HepG2 (cell line): ENCODE results near the gene ZNF740. TPM values are rescaled to one million over a fixed set of nuclear protein-coding genes. Genes with fewer than 3 reads are reported as not detected.

Experiments used
- ATAC-seq: fragments of 200-7000 bp; cut with Tn5 transposase; 3 replicates; pipeline ENCODE4 v1.9.1; 2020; ENCODE audit warnings: mild to moderate bottlenecking, moderate library complexity
- BruUV-seq: library from RNA; stranded (reverse); fragments of 400-500 nt; replicated peaks from 2 replicates; lab custom pipeline; 2021; lab: Mats Ljungman, UMichigan
- CTCF ChIA-PET: fragments of 300-600 bp; formaldehyde crosslinking; extraction: SDS; loops from one replicate; lab custom pipeline; 2021; ENCODE audit warnings: low total read pairs, inconsistent platforms, low intra/inter-chr PET ratio; lab: Yijun Ruan, JAX
- POLR2A ChIA-PET: fragments of 350-600 bp; sonication (Branson Sonifier 250); formaldehyde crosslinking; loops from one replicate; lab custom pipeline; 2020; ENCODE audit warnings: antibody characterized with exemption, inconsistent platforms; lab: Yijun Ruan, JAX
- DNase-seq: peaks from one replicate; pipeline ENCODE4 v3.0.0-alpha.2; 2015; ENCODE audit warnings: low spot score
- FAIRE-seq: peaks from 3 replicates; lab custom pipeline; 2011; peaks lifted over from hg19 to GRCh38; lab: Jason Lieb, UNC
- H2AFZ ChIP-seq: one replicate; pipeline ENCODE4 v1.6.1; 2011; ENCODE audit warnings: low read length, inconsistent platforms
- H3K27ac ChIP-seq: fragments of 300-600 bp; 3 replicates; pipeline ENCODE4 v1.8.0; 2011; ENCODE audit warnings: mixed run types, mild to moderate bottlenecking, mixed read lengths, low read length, inconsistent platforms; ENCODE audit not compliant: insufficient read depth; ENCODE audit errors: extremely low read length
- H3K27me3 ChIP-seq, 2 experiments: fragments of 200-600 bp in 1 of 2; 2 replicates in 1 of 2; 3 replicates in 1 of 2; pipeline versions ENCODE4 v1.6.0 to v1.8.0; 2011; ENCODE audit warnings: low read length in 2 of 2, mild to moderate bottlenecking in 2 of 2, moderate library complexity in 2 of 2, inconsistent platforms in 1 of 2; ENCODE audit not compliant: insufficient read depth in 2 of 2, control insufficient read depth in 1 of 2
- H3K36me3 ChIP-seq, 2 experiments: fragments of 200-600 bp in 1 of 2; replicated peaks in 1 of 2; 2 replicates in 1 of 2; 3 replicates in 1 of 2; pipeline versions ENCODE4 v1.5.1 to v1.8.0; 2011; ENCODE audit warnings: low read length in 2 of 2, inconsistent platforms in 1 of 2; ENCODE audit not compliant: insufficient read depth in 2 of 2, control insufficient read depth in 1 of 2
- H3K4me1 ChIP-seq: 2 replicates; pipeline ENCODE4 v1.5.1; 2012; ENCODE audit warnings: low read length, inconsistent platforms; ENCODE audit not compliant: insufficient read depth
- H3K4me2 ChIP-seq: 2 replicates; pipeline ENCODE4 v1.6.0; 2011; ENCODE audit warnings: low read depth, low read length, inconsistent platforms
- H3K4me3 ChIP-seq, 3 experiments: fragments of 200-600 bp in 1 of 3; sonication (generic), shearing (Covaris generic) in 1 of 3; replicated peaks in 1 of 3; 2 replicates each; pipeline ENCODE4 v1.5.1; 2011 to 2016; ENCODE audit warnings: low read length in 3 of 3, inconsistent platforms in 2 of 3, low read depth in 2 of 3, mild to moderate bottlenecking in 2 of 3, control low read depth in 1 of 3, mixed read lengths in 1 of 3; ENCODE audit not compliant: insufficient read depth in 1 of 3
- H3K79me2 ChIP-seq: one replicate; pipeline ENCODE4 v1.6.1; 2011; ENCODE audit warnings: low read length, inconsistent platforms; ENCODE audit not compliant: insufficient read depth
- H3K9ac ChIP-seq: 2 replicates; pipeline ENCODE4 v1.6.0; 2011; ENCODE audit warnings: mild to moderate bottlenecking, low read depth, low read length, inconsistent platforms; ENCODE audit not compliant: insufficient read depth
- H3K9me3 ChIP-seq: 2 replicates; pipeline ENCODE4 v1.5.1; 2012; ENCODE audit warnings: mild to moderate bottlenecking, low read length
- H4K20me1 ChIP-seq: 2 replicates; pipeline ENCODE4 v1.6.0; 2011; ENCODE audit warnings: inconsistent platforms, mild to moderate bottlenecking, low read length, moderate library complexity; ENCODE audit not compliant: insufficient read depth
- DNMT1 ChIP-seq: sonication (generic); formaldehyde crosslinking; IDR thresholded peaks from 2 replicates; pipeline ENCODE4 v1.5.1; 2020; ENCODE audit warnings: mild to moderate bottlenecking, missing genetic modification reagents
- EP300 ChIP-seq, 3 experiments: sonication (generic) in 1 of 3; formaldehyde crosslinking in 1 of 3; IDR thresholded peaks; 2 replicates each; pipeline versions ENCODE4 v1.5.1 to v1.6.1; 2011 to 2020; ENCODE audit warnings: low read depth in 2 of 3, low read length in 2 of 3, borderline replicate concordance in 1 of 3, improper control_type of control experiment in 1 of 3, mild to moderate bottlenecking in 1 of 3, missing genetic modification reagents in 1 of 3, moderate library complexity in 1 of 3
- HNF4A ChIP-seq: sonication (generic); formaldehyde crosslinking; IDR thresholded peaks from 2 replicates; pipeline ENCODE4 v1.4.0; 2020; ENCODE audit warnings: missing genetic modification reagents
- KLF12 ChIP-seq: sonication (generic); formaldehyde crosslinking; IDR thresholded peaks from 2 replicates; pipeline ENCODE4 v1.4.0; 2020; ENCODE audit warnings: missing genetic modification reagents, borderline replicate concordance
- KLF6 ChIP-seq: IDR thresholded peaks from 2 replicates; pipeline ENCODE4 v1.8.0; 2016; ENCODE audit warnings: missing biosample characterization, missing genetic modification reagents
- KMT2A ChIP-seq: sonication (generic); formaldehyde crosslinking; IDR thresholded peaks from 2 replicates; pipeline ENCODE4 v1.4.0; 2020; ENCODE audit warnings: missing genetic modification reagents
- NONO ChIP-seq, 2 experiments: fragments of 450-650 bp in 1 of 2; sonication (generic) in 1 of 2; formaldehyde crosslinking in 1 of 2; IDR thresholded peaks in 1 of 2; conservative IDR thresholded peaks in 1 of 2; 2 replicates each; pipeline versions ENCODE4 v1.6.1 to v1.8.0; 2017 to 2022; ENCODE audit warnings: mild to moderate bottlenecking in 1 of 2, missing genetic modification reagents in 1 of 2, moderate library complexity in 1 of 2
- NR3C1 ChIP-seq: sonication (generic); formaldehyde crosslinking; IDR thresholded peaks from 2 replicates; pipeline ENCODE4 v1.4.0; 2020; ENCODE audit warnings: missing genetic modification reagents
- RXRA ChIP-seq: sonication (generic); formaldehyde crosslinking; IDR thresholded peaks from 2 replicates; pipeline ENCODE4 v1.5.1; 2020; ENCODE audit warnings: missing genetic modification reagents
- SIX1 ChIP-seq: sonication (generic); formaldehyde crosslinking; IDR thresholded peaks from 2 replicates; pipeline ENCODE4 v1.4.0; 2020; ENCODE audit warnings: missing genetic modification reagents, borderline replicate concordance
- SIX4 ChIP-seq: sonication (generic); formaldehyde crosslinking; IDR thresholded peaks from 2 replicates; pipeline ENCODE4 v1.4.0; 2020; ENCODE audit warnings: missing genetic modification reagents
- THAP11 ChIP-seq: IDR thresholded peaks from 2 replicates; pipeline ENCODE4 v1.6.1; 2016; ENCODE audit warnings: missing biosample characterization, missing genetic modification reagents
- ZBTB7B ChIP-seq: sonication (generic); formaldehyde crosslinking; IDR thresholded peaks from 2 replicates; pipeline ENCODE4 v1.4.0; 2020; ENCODE audit warnings: missing genetic modification reagents
- WGBS: methylation state at CpG from one replicate; pipeline ENCODE4 v1.1.6; 2017; ENCODE audit warnings: low lambda C conversion rate; 5-methylcytosine and 5-hydroxymethylcytosine counted together
- in situ Hi-C: cut with HindIII; loops from 2 replicates; pipeline ENCODE4 v1.10.0; 2017; ENCODE audit warnings: low pct_unique_long_range_greater_than_20kb; ENCODE audit not compliant: extremely low pct_ligation_motif_present
- intact Hi-C: fragments of 100-400 bp; cut with micrococcal nuclease; formaldehyde crosslinking; loops from one replicate; pipeline ENCODE4 v1.10.0; 2022; ENCODE audit not compliant: unreplicated experiment
- polyA plus RNA-seq, 8 experiments: library from polyadenylated mRNA; depleted of rRNA in 3 of 8; stranded (reverse) in 7 of 8; unstranded in 1 of 8; fragments of >200 nt; fragmentation: Illumina TruSeq in 4 of 8; extraction: Trizol in 4 of 8; gene quantifications; 2 replicates each; pipeline versions ENCODE4 v1.2.1 to v1.2.3, GENCODE V29; 2011 to 2016; ENCODE audit warnings: low read depth in 4 of 8, missing spikeins in 1 of 8, mixed read lengths in 1 of 8; ENCODE audit not compliant: insufficient read depth in 1 of 8
- total RNA-seq, 5 experiments: library from RNA; depleted of rRNA; stranded (reverse); fragments of >200 nt; fragmentation: Illumina TruSeq; extraction: Trizol; gene quantifications; 2 replicates each; pipeline ENCODE4 v1.2.3, GENCODE V29; 2016; ENCODE audit warnings: low read depth in 1 of 5
- TF ChIP-seq, protein P1 (sequence below): sonication (generic); formaldehyde crosslinking; conservative IDR thresholded peaks from 2 replicates; pipeline ENCODE4 v1.4.0; 2020; ENCODE audit warnings: mild to moderate bottlenecking, missing genetic modification reagents, moderate library complexity
- TF ChIP-seq, protein P2 (sequence below): sonication (generic); formaldehyde crosslinking; IDR thresholded peaks from 2 replicates; pipeline ENCODE4 v1.5.0; 2020; ENCODE audit warnings: missing genetic modification reagents, mild to moderate bottlenecking, borderline replicate concordance
- TF ChIP-seq, protein P3 (sequence below): sonication (generic); formaldehyde crosslinking; IDR thresholded peaks from 2 replicates; pipeline ENCODE4 v1.4.0; 2020; ENCODE audit warnings: missing genetic modification reagents

The ZNF740 gene
- total and polyA plus RNA-seq, 2 of the 13 experiments (the other 11 are each of a cell fraction or from before 2014, with no cell fraction given), result 16.9 to 19.0 TPM

DNA sequence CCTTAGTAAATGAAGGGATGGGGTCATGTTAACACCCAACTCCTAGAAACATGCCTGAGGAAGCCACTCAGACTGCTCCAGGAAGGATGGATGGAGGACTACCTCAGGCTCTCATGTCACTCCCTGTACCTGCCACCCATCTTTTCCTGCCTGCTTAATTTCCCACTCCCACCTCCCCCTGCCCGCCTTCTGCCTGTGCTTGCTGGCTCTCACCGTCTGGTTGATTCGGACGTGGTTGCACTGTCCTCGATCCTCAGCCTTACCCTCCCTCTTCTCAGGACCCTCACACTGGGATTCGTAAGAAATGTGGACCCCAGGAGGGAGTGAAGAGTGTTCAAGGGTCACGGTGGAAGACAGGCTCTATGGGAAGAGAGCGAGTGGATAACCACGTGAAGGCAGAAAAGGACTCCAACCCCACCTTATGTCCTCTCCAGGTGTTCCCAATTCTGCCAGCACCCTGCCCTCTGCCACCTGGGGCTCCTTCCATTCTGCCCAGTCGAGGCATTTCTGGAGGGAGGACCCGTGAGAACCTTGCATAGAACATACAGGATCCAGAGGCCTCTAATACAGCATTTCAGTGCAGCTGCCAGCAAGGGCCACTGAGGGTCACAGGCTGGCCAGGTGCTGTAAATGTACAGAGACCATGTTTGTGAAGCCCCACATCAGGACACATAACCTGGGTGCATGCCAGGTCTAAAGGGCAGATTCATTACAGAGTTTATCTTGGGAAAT lies 13.6 kb downstream of the ZNF740 start:
- Histone ChIP-seq H3K4me3 (no peak overlapping the region), H3K4me1 (peaks cover 37% of the 10 kb centered on the region), H3K27me3 (0 out of 5 replicates have a peak, but pooled peaks cover 0 to 2% of the 10 kb centered on the region in 2 experiments), H3K27ac (no peak overlapping the region), H2AFZ (no peak overlapping the region), H3K4me2 (peak overlapping the region; percentile 26; the same call in 1 of the 2 replicates), H3K79me2 (no peaks in the 10 kb centered on the region), H3K9ac (no peak overlapping the region), H4K20me1 (peaks cover 3% of the 10 kb centered on the region; the same call in 1 of the 2 replicates), H3K9me3 (no peaks in the 10 kb centered on the region), H3K36me3 (no peaks in the 10 kb centered on the region; a peak in 2 of 5 replicates)
- POLR2A ChIA-PET, result interaction anchor here (1.0 to 1.6 kb wide), 5 partner anchors 11 to 115 kb away, joined by 3 to 5 read pairs (median 4); partner anchors contain the start of genes PFDN5 and SPRYD3
- 68% methylated on average over 11 of the region's 11 CpGs for WGBS
- no peak for FAIRE-seq
- intact Hi-C loops, result loop anchor here (2.0 kb wide), 1 partner anchor 35 kb away; no protein-coding TSS in a partner anchor
- no TSS peak for BruUV-seq
- CTCF ChIA-PET, result no interaction called here
- DNase-seq, result peak; percentile 50
- in situ Hi-C loops, result loop anchor here (5.0 kb wide), 2 partner anchors 37 to 132 kb away; no protein-coding TSS in a partner anchor
- peak; percentile 23 for ATAC-seq
- TF ChIP-seq, protein P1, sequence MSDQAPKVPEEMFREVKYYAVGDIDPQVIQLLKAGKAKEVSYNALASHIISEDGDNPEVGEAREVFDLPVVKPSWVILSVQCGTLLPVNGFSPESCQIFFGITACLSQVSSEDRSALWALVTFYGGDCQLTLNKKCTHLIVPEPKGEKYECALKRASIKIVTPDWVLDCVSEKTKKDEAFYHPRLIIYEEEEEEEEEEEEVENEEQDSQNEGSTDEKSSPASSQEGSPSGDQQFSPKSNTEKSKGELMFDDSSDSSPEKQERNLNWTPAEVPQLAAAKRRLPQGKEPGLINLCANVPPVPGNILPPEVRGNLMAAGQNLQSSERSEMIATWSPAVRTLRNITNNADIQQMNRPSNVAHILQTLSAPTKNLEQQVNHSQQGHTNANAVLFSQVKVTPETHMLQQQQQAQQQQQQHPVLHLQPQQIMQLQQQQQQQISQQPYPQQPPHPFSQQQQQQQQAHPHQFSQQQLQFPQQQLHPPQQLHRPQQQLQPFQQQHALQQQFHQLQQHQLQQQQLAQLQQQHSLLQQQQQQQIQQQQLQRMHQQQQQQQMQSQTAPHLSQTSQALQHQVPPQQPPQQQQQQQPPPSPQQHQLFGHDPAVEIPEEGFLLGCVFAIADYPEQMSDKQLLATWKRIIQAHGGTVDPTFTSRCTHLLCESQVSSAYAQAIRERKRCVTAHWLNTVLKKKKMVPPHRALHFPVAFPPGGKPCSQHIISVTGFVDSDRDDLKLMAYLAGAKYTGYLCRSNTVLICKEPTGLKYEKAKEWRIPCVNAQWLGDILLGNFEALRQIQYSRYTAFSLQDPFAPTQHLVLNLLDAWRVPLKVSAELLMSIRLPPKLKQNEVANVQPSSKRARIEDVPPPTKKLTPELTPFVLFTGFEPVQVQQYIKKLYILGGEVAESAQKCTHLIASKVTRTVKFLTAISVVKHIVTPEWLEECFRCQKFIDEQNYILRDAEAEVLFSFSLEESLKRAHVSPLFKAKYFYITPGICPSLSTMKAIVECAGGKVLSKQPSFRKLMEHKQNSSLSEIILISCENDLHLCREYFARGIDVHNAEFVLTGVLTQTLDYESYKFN, result peak; percentile 39; the same call in 1 of the 2 replicates
- TF ChIP-seq KLF6 (CRISPR knock-in tag), result no peak
- peak; percentile 42 for TF ChIP-seq HNF4A (CRISPR knock-in tag)
- TF ChIP-seq DNMT1 (CRISPR knock-in tag), result no peak
- no peak for TF ChIP-seq NR3C1 (CRISPR knock-in tag)
- 0 out of 4 replicates have a peak, but pooled peaks of 1 of the 2 experiments have one; percentile 13 for TF ChIP-seq EP300 (IDR thresholded peaks at IDR 0.05; ENCODE audit: low read depth in 2 of 2, low read length in 2 of 2)
- TF ChIP-seq EP300 (CRISPR knock-in tag; IDR thresholded peaks at IDR 0.05; ENCODE audit: borderline replicate concordance), result no peak
- TF ChIP-seq, protein P2, sequence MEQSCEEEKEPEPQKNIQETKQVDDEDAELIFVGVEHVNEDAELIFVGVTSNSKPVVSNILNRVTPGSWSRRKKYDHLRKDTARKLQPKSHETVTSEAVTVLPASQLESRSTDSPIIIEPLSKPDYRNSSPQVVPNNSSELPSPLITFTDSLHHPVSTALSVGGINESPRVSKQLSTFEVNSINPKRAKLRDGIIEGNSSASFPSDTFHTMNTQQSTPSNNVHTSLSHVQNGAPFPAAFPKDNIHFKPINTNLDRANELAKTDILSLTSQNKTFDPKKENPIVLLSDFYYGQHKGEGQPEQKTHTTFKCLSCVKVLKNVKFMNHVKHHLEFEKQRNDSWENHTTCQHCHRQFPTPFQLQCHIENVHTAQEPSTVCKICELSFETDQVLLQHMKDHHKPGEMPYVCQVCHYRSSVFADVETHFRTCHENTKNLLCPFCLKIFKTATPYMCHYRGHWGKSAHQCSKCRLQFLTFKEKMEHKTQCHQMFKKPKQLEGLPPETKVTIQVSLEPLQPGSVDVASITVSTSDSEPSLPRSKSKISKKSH, result no peak
- TF ChIP-seq RXRA (CRISPR knock-in tag), result 0 out of 2 replicates have a peak, but pooled peaks have one; percentile 16
- TF ChIP-seq SIX4, result peak; percentile 38; the same call in 1 of the 2 replicates
- TF ChIP-seq ZBTB7B (CRISPR knock-in tag), result peak; percentile 35; the same call in 1 of the 2 replicates
- TF ChIP-seq, protein P3, sequence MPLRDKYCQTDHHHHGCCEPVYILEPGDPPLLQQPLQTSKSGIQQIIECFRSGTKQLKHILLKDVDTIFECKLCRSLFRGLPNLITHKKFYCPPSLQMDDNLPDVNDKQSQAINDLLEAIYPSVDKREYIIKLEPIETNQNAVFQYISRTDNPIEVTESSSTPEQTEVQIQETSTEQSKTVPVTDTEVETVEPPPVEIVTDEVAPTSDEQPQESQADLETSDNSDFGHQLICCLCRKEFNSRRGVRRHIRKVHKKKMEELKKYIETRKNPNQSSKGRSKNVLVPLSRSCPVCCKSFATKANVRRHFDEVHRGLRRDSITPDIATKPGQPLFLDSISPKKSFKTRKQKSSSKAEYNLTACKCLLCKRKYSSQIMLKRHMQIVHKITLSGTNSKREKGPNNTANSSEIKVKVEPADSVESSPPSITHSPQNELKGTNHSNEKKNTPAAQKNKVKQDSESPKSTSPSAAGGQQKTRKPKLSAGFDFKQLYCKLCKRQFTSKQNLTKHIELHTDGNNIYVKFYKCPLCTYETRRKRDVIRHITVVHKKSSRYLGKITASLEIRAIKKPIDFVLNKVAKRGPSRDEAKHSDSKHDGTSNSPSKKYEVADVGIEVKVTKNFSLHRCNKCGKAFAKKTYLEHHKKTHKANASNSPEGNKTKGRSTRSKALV (CRISPR knock-in tag), result no peak
- no peak for TF ChIP-seq KLF12 (CRISPR knock-in tag)
- no peak for TF ChIP-seq NONO (IDR thresholded peaks at IDR 0.05)
- peak; percentile 34 for TF ChIP-seq NONO (CRISPR knock-in tag; conservative IDR thresholded peaks at IDR 0.05)
- TF ChIP-seq THAP11 (CRISPR knock-in tag), result no peak
- no peak for TF ChIP-seq KMT2A (CRISPR knock-in tag)
- TF ChIP-seq SIX1 (CRISPR knock-in tag), result peak; percentile 89; the same call in 1 of the 2 replicates
